HG03159 (cell line): ENCODE data around the gene DLK1.

Experiments used
- ATAC-seq: cut with Tn5 transposase; IDR thresholded peaks from one replicate; pipeline ENCODE4 v1.9.1; 2021; ENCODE audit warnings: mild to moderate bottlenecking, moderate library complexity; ENCODE audit not compliant: unreplicated experiment

The DLK1 gene

DNA sequence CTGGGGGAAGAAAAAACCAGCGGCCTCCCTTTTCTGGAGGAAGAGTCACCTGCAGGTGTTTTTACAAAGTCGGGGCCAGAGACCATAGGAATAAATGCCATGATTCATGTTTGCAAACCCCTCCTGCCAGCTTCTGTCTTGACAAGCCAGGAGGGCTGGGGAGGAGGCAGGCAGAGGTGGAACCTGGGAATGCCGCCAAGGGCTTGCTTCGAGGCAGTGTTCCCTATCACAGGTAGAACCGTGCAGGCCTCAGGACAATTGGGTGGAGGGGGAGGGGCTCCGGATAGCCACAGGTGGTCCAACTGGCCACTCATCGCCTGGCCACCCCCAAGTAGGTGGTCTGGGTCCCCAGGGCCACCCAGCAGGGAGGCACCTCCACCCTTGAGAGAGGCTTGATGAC, 14.2 kb upstream of the DLK1 start:
- ATAC-seq: no peak

DNA sequence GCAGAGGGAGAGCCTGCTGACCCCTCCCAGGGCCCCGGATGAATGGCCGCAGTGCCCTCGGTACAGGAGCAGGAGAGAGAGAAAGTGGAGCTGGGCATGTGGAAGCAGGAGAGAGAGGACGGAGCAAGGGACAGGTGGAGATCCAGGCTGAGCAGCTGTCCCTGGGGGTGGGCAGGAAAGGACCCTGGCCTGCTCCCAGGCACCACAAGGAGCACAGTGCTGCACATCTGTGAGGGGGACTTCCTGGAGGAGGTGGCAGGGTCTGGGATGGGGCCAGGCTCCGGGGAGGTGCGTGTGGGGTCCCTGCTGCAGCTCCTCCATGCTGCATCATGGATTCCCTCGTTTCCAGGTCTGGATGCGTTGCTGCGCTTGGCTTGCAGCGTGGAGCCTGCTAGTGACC, 13.0 kb upstream of the DLK1 start:
- no peak for ATAC-seq

DNA sequence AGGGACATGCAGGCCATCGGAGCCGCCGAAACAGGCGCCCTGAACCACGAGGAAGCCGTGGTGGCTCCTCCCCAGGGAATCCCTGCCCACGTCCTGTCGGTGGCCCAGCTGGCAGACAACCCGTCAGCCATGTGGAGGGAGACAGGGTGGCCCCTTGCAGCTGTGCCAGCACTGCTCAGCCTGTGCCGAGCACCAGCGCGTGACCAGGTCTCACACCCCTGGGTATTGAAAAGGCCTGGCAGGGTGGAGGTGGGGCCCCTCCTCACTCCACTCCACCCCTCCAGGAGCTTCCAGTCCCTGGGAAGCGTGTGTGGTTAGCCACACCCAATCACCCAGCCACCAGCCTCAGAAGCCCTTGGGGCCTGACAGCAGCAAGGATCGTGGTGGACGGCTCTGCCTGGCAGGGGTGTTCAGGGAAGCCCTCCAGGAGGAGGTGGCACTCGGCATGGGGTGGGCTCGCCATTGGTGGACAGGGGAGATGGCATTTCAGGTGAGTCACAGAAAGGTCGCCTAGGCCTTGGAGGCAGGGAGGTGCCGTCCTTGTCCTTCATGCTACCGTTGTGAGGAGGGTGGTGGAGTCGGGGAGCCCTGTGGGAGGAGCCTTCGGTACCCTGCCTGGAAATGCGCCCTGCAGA, 12.3 kb upstream of the DLK1 start:
- no peak for ATAC-seq

DNA sequence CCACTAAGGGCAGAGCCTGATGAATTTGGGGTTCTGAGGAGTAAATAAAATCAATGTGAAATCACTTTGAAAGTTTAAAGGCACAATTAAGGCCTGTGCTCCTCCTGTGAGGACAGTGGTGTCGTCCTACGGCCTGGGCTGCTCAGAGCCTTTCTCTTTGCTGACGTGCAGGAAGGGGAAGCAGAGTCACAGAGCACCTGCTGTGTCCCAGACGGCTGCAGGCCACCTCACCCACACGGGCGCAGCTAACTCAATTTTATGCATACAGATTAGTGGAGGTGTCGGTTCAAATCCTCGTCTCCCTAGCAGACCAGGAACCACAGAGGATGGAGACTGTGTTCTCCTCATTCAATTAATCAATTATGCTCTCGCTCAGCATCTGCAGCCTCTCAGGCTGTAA, 11.4 kb upstream of the DLK1 start:
- no peak for ATAC-seq

DNA sequence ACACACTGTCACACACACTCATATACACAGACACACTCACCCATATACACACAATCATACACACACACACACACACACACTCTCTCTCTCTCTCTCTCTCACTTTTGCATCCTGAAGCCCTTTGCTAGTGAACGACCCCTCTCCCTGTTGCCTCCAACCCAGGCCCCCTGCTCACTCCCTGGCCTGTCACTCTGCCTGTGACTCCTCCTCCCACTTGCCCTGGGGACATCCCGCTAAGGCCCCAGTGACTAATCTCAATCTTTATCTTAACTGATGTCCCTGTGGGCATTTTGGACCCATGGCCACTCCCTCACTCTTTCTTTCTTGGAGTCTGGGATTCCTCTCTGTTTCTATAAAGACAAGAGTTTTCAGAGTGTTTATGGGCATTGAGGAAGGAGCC, 10.9 kb upstream of the DLK1 start:
- no peak for ATAC-seq

DNA sequence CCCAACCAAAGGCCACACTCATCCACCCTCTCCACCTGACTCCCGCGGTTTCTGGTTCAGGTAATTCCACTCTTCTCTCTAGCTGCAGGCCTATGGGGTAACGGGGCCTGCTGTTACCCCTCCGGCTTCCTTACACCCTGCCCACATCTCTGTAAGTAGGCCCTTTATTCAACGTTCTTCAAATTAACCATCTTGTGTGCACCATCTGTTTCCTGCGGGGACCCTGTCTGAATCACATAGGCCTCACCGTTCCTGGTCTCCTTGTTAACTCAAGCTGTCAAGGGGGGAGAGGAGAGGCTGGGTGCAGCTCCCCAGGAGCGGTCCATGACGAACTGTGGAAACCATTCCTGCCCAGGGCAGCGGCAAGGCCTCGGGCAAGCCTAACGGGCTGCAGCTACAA, 9.3 kb upstream of the DLK1 start:
- ATAC-seq: no peak

DNA sequence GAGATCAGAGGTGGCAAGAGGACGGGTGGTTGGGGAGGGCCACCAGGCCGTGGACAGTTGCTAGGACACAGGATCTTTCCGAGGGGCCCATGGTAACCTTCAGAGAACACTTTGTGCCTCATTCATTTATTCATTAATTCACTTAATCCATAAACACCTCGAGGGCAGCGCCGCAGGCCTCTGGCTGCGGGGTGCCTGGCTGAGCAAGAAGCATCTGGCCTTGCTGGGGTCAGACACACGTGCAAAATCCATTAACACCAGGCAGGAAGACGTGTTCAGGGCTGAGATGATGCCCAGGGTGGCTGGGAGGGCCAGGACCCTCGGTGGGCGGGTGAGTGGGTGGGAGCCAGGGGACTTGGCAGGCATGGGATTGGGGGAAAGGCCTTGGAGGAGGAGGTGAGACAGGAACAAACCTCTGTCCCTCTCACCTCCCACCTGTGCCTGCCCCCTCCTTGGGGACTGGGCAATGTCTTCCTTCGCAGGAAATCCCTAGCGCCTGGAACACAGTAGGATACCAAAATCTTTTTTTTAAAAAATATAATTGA, 6.6 kb upstream of the DLK1 start:
- no peak for ATAC-seq

DNA sequence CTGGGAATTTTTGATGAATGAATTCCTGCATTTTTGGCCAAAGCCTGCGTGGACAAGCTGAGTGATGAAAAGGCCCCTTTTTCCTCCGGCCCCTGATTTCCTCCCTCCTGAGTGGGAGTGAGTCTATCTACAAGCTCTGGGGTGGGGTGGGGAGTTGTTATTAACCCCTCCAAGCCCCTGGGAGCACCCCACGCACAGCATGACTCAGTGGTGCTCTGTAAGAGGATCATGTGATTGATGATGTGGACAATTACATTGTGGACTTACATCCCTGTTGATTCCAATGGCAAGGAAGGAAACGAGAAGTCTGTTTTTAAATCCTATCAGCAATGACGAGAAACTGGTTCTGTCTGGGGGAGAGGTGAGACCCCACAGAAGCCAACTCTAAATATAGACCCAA, 5.1 kb upstream of the DLK1 start:
- ATAC-seq: no peak

DNA sequence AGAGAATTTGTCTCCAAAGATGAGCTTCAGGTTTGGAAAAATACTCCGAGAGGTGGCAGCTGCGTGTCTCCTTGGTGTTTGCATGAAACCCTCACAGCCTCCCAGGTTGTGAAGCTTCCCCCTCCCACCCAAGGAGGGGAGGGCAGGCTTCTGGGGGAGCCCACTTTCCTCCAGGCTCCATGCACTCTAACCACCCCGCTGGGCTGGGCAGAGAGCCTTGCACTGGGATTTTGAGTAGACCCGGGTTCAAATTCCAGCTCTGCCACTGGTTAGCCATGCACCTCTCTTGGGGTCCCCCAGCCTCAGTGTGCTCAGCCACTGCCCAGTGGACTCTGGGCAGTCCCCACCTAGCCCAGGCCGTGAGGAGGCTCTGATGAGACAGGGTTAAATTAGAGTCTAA, 4.3 kb upstream of the DLK1 start:
- ATAC-seq: no peak

DNA sequence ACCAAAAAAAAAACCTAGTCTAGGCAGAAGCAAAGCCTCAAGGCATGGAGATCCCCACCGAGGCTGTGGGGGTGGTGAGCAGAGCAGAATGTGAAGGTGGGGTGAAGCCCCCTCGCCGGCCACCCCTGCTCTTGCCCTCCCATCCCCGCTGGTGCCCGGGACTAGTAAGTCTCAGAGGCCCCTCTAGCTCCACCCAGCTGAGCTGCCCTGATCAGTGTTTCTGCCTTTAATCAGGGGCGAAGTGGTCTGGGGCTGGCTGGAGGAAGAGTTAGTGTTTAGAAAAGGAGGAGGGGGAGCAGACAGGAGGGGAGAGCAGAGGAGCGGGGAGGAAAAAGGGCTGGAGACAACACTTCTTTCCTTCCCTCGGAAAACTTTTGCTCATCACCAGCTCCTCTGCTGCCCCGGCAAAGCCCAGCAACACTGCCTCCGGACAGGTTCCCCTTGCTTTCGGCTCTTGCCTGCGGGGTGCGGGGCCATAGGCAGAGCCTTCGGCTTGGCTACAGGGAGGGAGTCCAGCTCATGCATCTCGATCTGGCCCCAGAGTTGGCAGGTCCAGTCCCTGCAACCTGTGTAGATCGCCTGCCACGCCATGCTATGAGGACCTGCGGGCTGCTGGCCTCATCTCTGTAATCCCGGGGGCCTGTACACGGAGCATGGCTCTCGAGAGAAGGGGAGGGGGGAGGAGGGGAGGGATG, 3.4 kb upstream of the DLK1 start:
- ATAC-seq: no peak

DNA sequence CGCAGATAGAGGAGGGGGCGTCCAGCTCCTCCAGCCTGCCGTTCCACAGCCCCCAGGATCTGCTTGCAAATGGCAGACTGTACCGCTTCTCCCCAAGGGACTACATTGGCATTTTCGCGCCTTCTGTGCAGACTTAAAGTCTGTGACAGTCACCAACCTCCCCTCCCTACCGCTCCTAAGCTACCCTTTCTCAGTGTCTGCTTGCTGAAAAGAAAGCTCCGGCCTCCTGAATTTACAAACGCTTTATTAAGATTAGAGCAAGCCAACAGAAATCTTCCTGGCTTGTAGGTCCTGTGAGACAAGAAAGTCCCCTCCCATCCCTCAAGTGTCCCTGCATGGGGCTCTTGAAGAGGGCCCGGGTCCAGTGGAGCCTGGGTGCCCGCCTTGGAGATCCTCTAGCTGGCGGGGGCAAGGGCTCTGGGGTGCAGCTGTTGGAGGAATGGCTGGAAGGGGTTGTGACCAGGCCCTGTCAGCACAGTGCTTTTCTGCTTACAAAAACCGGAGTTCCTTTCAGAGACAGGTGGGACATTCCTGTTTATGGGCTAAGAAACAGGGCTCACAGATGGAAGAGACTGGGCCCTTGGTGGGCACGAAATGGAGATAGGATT, 2.8 kb upstream of the DLK1 start:
- no peak for ATAC-seq

DNA sequence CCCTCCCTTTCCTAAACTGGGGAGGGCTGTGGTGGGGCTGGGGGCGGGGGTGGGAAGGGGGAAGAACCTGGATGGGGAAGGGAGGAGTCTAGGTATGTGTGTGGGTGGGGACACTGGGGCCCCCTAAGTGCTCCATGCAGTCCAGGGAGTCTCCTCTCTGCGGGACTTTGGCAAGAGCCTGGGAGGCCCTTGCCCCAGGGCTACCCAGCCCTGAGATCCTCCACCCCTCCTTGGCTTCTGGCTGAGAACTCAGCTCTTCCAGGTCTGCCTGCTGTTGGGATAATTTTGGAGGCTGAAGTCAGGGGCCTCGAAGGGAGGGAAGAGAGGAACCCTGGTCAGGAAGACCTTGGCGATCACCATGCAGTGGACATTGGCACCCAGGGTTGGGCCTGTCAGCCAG, 2.2 kb upstream of the DLK1 start:
- ATAC-seq: no peak

DNA sequence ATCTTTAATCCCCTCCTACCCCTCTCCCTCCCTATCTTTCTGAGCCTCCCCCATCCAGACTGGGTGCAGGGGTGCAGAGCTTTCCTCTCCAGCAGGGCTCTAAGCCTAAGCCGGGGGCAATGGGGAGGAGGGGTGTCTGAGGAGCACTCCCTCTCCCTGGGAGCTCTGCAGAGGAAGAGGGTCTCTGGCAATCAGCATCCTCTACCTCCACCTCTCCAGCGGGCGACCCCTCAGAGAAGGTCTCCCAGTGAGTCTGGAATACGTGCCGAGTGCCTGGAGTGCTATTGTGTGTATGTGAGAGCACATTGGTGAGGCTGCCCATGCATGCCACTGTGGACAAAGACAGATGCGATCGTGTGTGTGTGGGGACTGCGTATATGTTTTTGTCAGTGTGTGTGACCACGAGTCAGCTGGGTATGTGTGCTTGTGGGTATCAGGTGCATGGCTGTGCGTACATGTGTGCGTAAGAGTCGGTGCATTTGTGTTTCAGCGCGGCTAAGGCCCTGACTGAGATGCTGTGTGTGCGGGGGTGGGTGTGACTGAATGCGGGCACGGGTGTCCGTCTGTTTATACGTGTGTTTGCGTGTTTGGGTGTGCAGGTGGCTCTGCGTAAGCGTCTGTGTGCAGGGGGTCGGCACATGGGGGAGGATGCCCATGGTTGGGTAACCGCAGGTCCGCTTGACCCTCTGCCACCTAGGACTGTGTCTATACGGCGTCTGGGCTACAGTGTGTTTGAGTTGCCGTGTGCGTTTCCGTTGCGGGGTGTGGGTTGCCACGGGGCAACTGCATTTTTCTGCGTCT, 905 bp upstream of the DLK1 start:
- no peak for ATAC-seq

DNA sequence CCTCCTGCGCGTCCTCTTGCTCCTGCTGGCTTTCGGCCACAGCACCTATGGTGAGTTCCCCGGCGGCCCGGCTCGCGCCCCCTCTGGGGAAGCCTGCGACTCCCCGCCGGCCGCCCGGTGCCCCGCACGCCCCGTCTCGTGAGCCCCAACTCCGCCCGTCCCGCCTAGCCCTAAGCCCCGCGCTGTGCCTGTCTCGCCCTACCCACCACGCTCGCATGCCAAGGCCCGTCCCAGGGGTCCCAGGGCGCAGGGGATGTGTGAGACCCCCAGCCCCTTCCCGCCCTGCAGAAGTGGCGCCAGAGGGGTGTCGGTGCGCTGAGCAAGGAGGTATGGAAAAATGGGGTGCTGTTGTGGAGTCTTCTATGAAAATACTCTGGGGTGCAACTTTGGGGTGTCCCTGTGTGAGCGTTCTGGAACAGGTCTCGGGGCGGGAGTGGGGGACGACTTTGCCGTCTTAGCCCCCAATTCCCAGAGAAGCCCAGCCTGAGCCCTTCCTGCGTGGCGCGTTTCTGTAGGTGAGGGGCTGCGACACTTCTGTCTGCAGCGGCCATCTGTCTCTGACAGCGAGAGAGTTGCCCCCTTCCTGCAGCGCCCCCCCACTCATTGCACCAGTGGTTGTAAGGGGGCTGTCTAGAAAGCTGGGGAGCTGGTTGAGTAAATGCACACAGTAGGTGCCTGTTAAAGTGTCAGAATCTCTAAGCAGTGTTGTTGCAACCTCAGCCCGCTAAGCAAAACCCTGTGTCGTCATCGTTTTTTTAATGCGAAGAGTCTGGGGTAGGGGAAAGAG, 587 bp downstream of the DLK1 start:
- ATAC-seq: no peak

DNA sequence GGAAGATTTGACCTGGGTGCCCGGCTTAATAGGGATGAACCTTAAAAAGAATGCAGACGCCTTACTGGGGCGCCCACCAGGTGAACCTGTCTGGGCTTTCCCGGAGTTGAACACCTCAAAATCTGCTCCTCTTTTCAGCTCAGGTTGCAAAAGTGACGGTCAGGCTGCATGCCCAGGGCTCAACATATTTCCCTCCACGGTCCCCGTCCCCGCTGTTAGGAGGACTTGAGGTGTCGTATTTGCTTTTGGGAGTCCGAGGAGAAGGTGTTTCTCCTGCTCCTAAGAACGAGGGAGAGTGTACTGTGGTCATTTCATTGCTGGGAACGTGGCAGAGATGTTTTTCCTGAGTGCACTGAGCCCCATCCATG, 1.2 kb downstream of the DLK1 start:
- no peak for ATAC-seq

DNA sequence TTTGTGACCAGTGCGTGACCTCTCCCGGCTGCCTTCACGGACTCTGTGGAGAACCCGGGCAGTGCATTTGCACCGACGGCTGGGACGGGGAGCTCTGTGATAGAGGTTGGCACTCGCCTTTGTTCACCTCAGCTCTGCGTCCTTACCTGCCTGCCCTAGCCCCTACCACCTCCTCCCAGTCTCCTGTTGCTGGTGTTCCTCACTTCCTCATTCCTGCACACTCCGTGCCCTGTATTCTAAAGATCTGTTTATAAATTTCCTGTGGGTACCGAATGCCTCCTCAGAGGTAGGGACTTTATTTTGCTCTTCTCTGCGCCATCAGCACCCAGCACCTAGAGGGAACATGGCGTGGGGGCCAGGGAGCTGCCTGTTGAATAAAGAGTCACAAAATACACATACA, 2.3 kb downstream of the DLK1 start:
- no peak for ATAC-seq

DNA sequence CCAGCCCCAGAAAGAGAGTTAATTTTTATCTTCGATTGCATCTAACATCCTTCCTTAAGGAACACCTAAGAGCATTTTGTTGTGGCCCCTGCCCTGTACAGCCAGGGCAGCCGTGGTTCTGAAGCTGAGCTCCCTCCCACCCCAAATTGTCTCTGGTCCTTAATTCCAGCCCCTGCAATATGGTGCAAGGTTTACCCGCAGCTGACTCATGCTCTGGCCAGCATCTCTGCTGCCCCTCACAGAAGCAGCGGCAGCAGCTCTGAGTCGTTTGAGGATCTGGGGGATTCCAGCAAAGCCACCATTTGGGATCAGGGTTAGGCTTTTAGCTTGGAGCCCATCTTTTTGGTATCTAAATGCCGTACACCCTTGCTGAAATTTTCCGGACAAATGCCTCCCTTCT, 3.3 kb downstream of the DLK1 start:
- ATAC-seq: no peak

DNA sequence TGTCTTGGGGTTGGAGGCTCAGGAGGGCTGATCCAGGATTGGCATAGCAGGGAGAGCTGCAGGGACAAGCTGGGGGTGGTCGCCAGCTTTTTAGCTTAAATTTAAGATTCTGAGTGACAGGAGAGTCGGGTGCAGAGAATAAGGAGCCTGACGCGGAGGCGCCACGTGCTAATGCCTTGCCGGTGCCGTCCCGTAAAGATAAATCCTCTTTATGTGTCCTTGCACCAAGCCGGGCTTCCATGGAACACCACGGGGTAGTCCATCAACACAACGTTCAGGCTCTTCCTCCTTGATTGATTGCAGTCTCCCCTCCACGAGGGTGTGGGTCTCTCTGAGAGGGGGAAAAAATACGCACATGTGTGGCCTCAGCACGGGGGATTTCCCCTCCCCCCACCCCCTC, 3.9 kb downstream of the DLK1 start:
- ATAC-seq: no peak

DNA sequence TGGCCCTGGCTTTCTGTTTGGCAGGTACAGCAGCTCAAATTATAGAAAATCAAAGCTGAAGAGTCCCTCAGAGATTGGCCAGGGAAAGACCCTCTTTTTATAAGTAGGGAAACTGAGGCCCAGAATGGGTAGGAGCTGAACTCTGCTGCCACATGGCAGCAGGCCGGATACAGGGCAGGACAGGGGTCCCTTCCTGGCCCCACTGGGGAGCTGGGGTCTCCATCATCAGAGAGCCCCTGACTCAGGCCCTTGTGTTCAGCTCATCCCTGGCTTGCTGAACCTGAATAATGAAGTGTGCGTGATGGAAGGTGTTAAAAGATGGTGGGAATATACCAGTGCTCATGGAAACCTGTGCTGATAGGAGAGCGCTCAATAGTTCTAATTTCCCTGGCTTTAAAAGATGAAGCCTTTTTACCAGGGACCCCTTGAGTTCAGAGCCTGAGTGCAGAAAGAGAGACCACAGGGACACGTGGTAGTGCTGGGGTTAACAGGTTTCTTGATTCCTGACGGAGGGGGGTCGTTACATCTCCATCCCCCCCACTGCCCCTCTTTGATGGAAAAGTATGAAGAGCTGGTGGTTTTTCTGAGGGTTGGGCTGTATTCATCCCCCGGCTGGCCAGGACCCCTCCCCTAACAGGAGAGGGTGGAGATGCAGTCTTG, 4.4 kb downstream of the DLK1 start:
- no peak for ATAC-seq
